Lung (tissue), 12 donors: Measurements from ENCODE around the gene PSAPL1. TPM values are rescaled to one million over a fixed set of nuclear protein-coding genes. Genes with fewer than 3 reads are reported as not detected.

Source experiments
- ATAC-seq: fragments of 200-7000 bp; cut with Tn5 transposase; one replicate; pipeline ENCODE4 v1.9.1; 2020; ENCODE audit warnings: moderate number of reproducible peaks; ENCODE audit not compliant: insufficient read depth, low FRiP score
- DNase-seq, 3 donors: peaks; one replicate each; pipeline ENCODE4 v3.0.0-alpha.2; 2013 to 2017
- H3K27ac ChIP-seq, 2 donors: one replicate each; pipeline ENCODE4 v1.5.1; 2013; ENCODE audit warnings: mild to moderate bottlenecking in 2 of 2, moderate library complexity in 2 of 2, control low read depth in 1 of 2, inconsistent platforms in 1 of 2, low read depth in 1 of 2, low read length in 1 of 2
- H3K27me3 ChIP-seq, 3 donors: one replicate each; pipeline ENCODE4 v1.5.1; 2013; ENCODE audit warnings: low read length in 2 of 3; ENCODE audit not compliant: control insufficient read depth in 3 of 3, insufficient read depth in 3 of 3
- H3K36me3 ChIP-seq, 4 donors: one replicate each; pipeline ENCODE4 v1.5.1; 2013; ENCODE audit warnings: low read length in 4 of 4, mild to moderate bottlenecking in 1 of 4, moderate library complexity in 1 of 4; ENCODE audit not compliant: control insufficient read depth in 4 of 4, insufficient read depth in 4 of 4
- H3K4me1 ChIP-seq, 5 donors: one replicate each; pipeline ENCODE4 v1.5.1; 2013; ENCODE audit warnings: low read length in 5 of 5, mild to moderate bottlenecking in 2 of 5, moderate library complexity in 1 of 5; ENCODE audit not compliant: control insufficient read depth in 5 of 5, insufficient read depth in 5 of 5
- H3K4me3 ChIP-seq: one replicate; pipeline ENCODE4 v1.5.1; 2013; ENCODE audit warnings: mild to moderate bottlenecking, control low read depth, moderate library complexity
- H3K9ac ChIP-seq, 2 donors: one replicate each; pipeline ENCODE4 v1.5.1; 2013; ENCODE audit warnings: low read length in 2 of 2, control low read depth in 1 of 2; ENCODE audit not compliant: insufficient read depth in 1 of 2
- H3K9me3 ChIP-seq, 4 donors: one replicate each; pipeline ENCODE4 v1.5.1; 2013; ENCODE audit warnings: low read length in 3 of 4, mild to moderate bottlenecking in 1 of 4, moderate library complexity in 1 of 4; ENCODE audit not compliant: control insufficient read depth in 4 of 4, insufficient read depth in 3 of 4
- WGBS, 2 donors: extraction: QIAGEN DNeasy Blood & Tissue Kit; methylation state at CpG; one replicate each; pipeline ENCODE4 v1.1.7; 2013; 5-methylcytosine and 5-hydroxymethylcytosine counted together
- polyA plus RNA-seq, 2 donors: library from polyadenylated mRNA; stranded (reverse); fragments of 200-250 nt; gene quantifications; one replicate each; pipeline ENCODE4 v1.2.1, GENCODE V29; 2013
- total RNA-seq, 2 donors: library from RNA; depleted of rRNA in 1 of 2; stranded (reverse); fragments of >200 nt in 1 of 2; gene quantifications; one replicate each; pipeline ENCODE4 v1.2.1, GENCODE V29; 2014 to 2021
- TF ChIP-seq, protein P1 (sequence below): IDR thresholded peaks from 2 replicates; pipeline ENCODE4 v1.5.1; 2012; ENCODE audit warnings: mild to moderate bottlenecking; ENCODE audit errors: control extremely low read depth, extremely low read depth
- donor health status: control.
- donor health status: control.
- donor health status: Bipolar disorder and iron deficiency.
- donor health status: healthy.
- donor health status: DM: yes; HTN: yes; CAD: no.

The PSAPL1 gene
- total and polyA plus RNA-seq, 4 donors = 0.06 to 0.55 (median 0.24) TPM; not detected in 1

DNA sequence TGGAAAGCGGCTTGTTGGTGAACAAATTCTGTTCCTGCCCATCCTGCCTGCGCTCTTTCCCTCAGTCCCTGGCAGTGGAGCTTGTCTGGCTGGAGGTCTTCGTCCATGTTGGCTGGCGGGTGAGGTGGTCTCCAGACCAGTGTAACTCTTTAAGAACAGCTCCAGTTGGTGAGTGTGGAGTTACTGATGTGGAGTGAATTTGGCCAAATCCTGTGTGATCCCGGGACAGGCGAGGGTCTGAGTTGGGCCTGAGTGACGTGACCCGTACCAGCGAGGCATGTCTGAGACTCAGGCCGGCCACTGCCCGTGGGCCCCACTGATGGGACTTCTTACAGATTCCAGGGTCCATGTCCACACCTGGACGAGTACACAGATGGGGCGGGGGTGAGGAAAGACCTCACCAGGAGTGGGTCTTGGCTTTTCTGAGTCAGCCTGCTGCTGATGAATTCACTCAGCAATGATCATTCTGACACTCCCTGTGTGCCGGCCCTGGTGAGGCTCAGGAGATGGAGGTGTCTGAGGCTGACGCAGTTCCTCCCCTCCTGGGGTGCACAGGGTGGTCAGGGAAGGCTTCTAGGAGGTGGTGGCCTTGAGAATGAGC, 45.5 kb downstream of the PSAPL1 start:
- TF ChIP-seq, protein P1, sequence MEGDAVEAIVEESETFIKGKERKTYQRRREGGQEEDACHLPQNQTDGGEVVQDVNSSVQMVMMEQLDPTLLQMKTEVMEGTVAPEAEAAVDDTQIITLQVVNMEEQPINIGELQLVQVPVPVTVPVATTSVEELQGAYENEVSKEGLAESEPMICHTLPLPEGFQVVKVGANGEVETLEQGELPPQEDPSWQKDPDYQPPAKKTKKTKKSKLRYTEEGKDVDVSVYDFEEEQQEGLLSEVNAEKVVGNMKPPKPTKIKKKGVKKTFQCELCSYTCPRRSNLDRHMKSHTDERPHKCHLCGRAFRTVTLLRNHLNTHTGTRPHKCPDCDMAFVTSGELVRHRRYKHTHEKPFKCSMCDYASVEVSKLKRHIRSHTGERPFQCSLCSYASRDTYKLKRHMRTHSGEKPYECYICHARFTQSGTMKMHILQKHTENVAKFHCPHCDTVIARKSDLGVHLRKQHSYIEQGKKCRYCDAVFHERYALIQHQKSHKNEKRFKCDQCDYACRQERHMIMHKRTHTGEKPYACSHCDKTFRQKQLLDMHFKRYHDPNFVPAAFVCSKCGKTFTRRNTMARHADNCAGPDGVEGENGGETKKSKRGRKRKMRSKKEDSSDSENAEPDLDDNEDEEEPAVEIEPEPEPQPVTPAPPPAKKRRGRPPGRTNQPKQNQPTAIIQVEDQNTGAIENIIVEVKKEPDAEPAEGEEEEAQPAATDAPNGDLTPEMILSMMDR = no peak
- Histone ChIP-seq H3K9ac (no peak overlapping the region), H3K27ac (no peak overlapping the region), H3K4me3 (no peak overlapping the region), H3K4me1 (peaks cover 0 to 8% (median 0%) of the 10 kb centered on the region in 5 donors), H3K9me3 (peaks cover 0 to 2% (median 0%) of the 10 kb centered on the region in 4 donors), H3K36me3 (no peaks in the 10 kb centered on the region), H3K27me3 (peaks cover 0 to 2% (median 0%) of the 10 kb centered on the region in 3 donors)
- ATAC-seq (no peak), DNase-seq (no peak)
- 92 to 93% methylated on average over 15 of the region's 15 CpGs for WGBS, 2 donors

GRCh38 chr4:7388627-7389026, 46.1 kb downstream of the PSAPL1 start:
- no peak overlapping the region for H3K4me3 ChIP-seq
- DNase-seq = no peak

DNA sequence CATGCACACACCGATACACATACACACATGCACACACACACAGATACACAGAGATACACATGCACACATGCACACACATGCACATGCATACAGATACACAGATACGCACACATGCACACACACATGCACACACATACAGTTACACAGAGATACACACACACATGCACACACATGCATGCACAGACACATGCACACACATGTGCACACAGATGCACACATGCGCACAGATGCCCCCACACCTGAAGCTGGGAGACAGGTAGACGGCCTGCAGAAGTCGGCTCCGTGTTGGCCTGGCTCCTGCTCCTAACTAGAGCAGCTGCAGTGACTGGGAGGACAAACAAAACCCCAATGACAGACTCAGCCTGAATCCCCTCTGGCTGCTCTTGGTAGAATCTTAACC, 46.8 kb downstream of the PSAPL1 start:
- Histone ChIP-seq H3K36me3 (no peaks in the 10 kb centered on the region), H3K27ac (no peak overlapping the region), H3K9ac (no peak overlapping the region), H3K9me3 (peaks cover 0 to 2% (median 0%) of the 10 kb centered on the region in 4 donors), H3K27me3 (peaks cover 0 to 2% (median 0%) of the 10 kb centered on the region in 3 donors), H3K4me1 (peaks cover 0 to 5% (median 0%) of the 10 kb centered on the region in 5 donors), H3K4me3 (no peak overlapping the region)
- WGBS, 2 donors = 93 to 96% methylated on average over 6 of the region's 6 CpGs
- DNase-seq (no peak), ATAC-seq (no peak)
- TF ChIP-seq, protein P1 = no peak

More at GRCh38 chr4:7388627-7389026, 46.1 kb downstream of the PSAPL1 start:
- no peak overlapping the region for H3K27ac ChIP-seq
- H3K9me3 ChIP-seq = peaks cover 0 to 2% (median 0%) of the 10 kb centered on the region in 4 donors
- 84 to 88% methylated on average over 13 of the region's 13 CpGs for WGBS, 2 donors
- no peak for ATAC-seq
- H3K9ac ChIP-seq = no peak overlapping the region
- peaks cover 0 to 8% (median 0%) of the 10 kb centered on the region in 5 donors for H3K4me1 ChIP-seq
- no peaks in the 10 kb centered on the region for H3K36me3 ChIP-seq
- TF ChIP-seq, protein P1 = no peak
- peaks cover 0 to 2% (median 0%) of the 10 kb centered on the region in 3 donors for H3K27me3 ChIP-seq
